A673 (cell line): ENCODE data around the gene GRK6.

Experiments
- EZH2 ChIP-seq: fragments of 200-600 bp; sonication (generic); IDR thresholded peaks from 2 replicates; pipeline ENCODE4 v1.6.1; 2017; ENCODE audit warnings: borderline replicate concordance, low read depth, mild to moderate bottlenecking, mixed read lengths, antibody characterized with exemption, low read length; ENCODE audit not compliant: poor library complexity, severe bottlenecking
- TF ChIP-seq, protein P1 (sequence below): fragments of 300-800, 200-600 bp; sonication (generic); conservative IDR thresholded peaks from 2 replicates; pipeline ENCODE4 v1.5.1; 2017; ENCODE audit warnings: low read depth, mild to moderate bottlenecking, antibody characterized with exemption, low read length, moderate library complexity, mixed read lengths

DNA sequence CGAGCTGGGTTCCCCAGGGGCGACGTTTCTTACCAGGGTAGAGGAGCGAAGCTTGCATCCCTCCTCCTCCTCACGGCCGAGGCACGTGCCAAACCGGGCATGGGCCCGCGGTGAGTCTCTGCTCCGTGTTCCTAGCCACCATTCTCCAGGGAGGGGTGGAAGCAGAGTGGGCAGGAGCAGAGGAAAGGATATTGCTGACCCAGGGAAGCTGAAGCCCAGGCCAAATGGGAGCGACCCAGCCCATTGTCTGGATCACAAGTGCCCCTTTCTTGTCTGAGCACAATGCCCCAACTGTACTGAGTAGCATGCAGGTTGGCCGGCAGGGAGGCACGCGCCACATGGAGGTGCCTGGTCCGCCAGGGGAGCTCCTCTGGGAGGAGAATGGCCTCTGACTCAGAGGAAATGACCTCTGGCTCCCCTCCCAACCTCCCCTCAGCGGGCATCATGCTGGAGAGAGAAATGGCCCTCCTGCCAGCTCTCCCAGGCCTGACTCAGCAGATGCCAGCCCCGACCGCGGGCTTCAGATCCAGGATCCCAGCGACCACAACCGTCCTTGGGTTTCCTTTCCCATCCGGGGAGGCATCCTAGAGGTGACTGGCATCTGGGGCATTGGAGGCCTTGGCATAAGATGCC is 21.3 kb downstream of the GRK6 start:
- no peak for TF ChIP-seq EZH2
- TF ChIP-seq, protein P1, sequence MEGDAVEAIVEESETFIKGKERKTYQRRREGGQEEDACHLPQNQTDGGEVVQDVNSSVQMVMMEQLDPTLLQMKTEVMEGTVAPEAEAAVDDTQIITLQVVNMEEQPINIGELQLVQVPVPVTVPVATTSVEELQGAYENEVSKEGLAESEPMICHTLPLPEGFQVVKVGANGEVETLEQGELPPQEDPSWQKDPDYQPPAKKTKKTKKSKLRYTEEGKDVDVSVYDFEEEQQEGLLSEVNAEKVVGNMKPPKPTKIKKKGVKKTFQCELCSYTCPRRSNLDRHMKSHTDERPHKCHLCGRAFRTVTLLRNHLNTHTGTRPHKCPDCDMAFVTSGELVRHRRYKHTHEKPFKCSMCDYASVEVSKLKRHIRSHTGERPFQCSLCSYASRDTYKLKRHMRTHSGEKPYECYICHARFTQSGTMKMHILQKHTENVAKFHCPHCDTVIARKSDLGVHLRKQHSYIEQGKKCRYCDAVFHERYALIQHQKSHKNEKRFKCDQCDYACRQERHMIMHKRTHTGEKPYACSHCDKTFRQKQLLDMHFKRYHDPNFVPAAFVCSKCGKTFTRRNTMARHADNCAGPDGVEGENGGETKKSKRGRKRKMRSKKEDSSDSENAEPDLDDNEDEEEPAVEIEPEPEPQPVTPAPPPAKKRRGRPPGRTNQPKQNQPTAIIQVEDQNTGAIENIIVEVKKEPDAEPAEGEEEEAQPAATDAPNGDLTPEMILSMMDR: no peak
